Caco-2 (cell line): Measurements from ENCODE around the gene PDE11A. TPM values are rescaled to one million over a fixed set of nuclear protein-coding genes. Genes with fewer than 3 reads are reported as not detected.

Experiments
- BruUV-seq: library from RNA; stranded (reverse); fragments of 400-500 nt; replicated peaks from 2 replicates; lab custom pipeline; 2021; lab: Mats Ljungman, UMichigan
- CTCF ChIA-PET: fragments of 300-600 bp; sonication (Branson Sonifier 250); formaldehyde crosslinking; loops from one replicate; lab custom pipeline; 2022; ENCODE audit warnings: antibody characterized with exemption; lab: Charles Lee
- POLR2A ChIA-PET: fragments of 300-600 bp; sonication (Branson Sonifier 250); formaldehyde crosslinking; loops from one replicate; lab custom pipeline; 2022; ENCODE audit warnings: antibody characterized with exemption; lab: Charles Lee
- DNase-seq, 2 experiments: peaks; one replicate each; pipeline versions ENCODE4 v3.0.0 to v3.0.0-alpha.2; 2020 to 2022
- H3K27me3 ChIP-seq: replicated peaks from 2 replicates; pipeline ENCODE4 v1.6.0; 2011; ENCODE audit warnings: low read length; ENCODE audit not compliant: control insufficient read depth, insufficient read depth
- H3K36me3 ChIP-seq: 2 replicates; pipeline ENCODE4 v1.5.1; 2011; ENCODE audit warnings: low read length; ENCODE audit not compliant: control insufficient read depth, insufficient read depth
- H3K4me1 ChIP-seq: fragments of 250-450 bp; sonication (Bioruptor Pico); 2 replicates; pipeline ENCODE4 v1.5.1; 2020; ENCODE audit warnings: mild to moderate bottlenecking
- H3K4me3 ChIP-seq: 2 replicates; pipeline ENCODE4 v1.5.1; 2011; ENCODE audit warnings: low read depth, mild to moderate bottlenecking, control low read depth, low read length
- H3K9me3 ChIP-seq: fragments of 250-450 bp; sonication (Bioruptor Pico); 2 replicates; pipeline ENCODE4 v1.5.1; 2020; ENCODE audit warnings: mild to moderate bottlenecking, moderate library complexity
- H3K27ac Mint-ChIP-seq: one replicate; pipeline ENCODE4 v1.8.0; 2022; ENCODE audit warnings: mixed read lengths; ENCODE audit not compliant: unreplicated experiment
- H3K27me3 Mint-ChIP-seq: one replicate; pipeline ENCODE4 v1.8.0; 2022; ENCODE audit warnings: mixed read lengths; ENCODE audit not compliant: insufficient read depth, unreplicated experiment
- H3K36me3 Mint-ChIP-seq: one replicate; pipeline ENCODE4 v1.8.0; 2022; ENCODE audit warnings: mild to moderate bottlenecking, mixed read lengths; ENCODE audit not compliant: insufficient read depth, unreplicated experiment
- H3K4me1 Mint-ChIP-seq: one replicate; pipeline ENCODE4 v1.8.0; 2022; ENCODE audit warnings: low read depth, mixed read lengths; ENCODE audit not compliant: unreplicated experiment
- H3K4me3 Mint-ChIP-seq: one replicate; pipeline ENCODE4 v1.8.0; 2022; ENCODE audit warnings: mild to moderate bottlenecking, moderate library complexity, mixed read lengths; ENCODE audit not compliant: unreplicated experiment
- H3K9me3 Mint-ChIP-seq: one replicate; pipeline ENCODE4 v1.8.0; 2022; ENCODE audit warnings: mixed read lengths; ENCODE audit not compliant: unreplicated experiment
- intact Hi-C: fragments of 100-400 bp; cut with micrococcal nuclease; formaldehyde crosslinking; loops from one replicate; pipeline ENCODE4 v1.10.0; 2022; ENCODE audit not compliant: unreplicated experiment
- total RNA-seq: library from RNA; stranded (reverse); gene quantifications from 2 replicates; pipeline ENCODE4 v1.2.3, GENCODE V29; 2022
- TF ChIP-seq, protein P1 (sequence below), 2 experiments: fragments of 200-600 bp in 1 of 2; IDR thresholded peaks; 1 replicate in 1 of 2; 2 replicates in 1 of 2; pipeline versions ENCODE4 v1.5.1 to v1.8.0; 2011 to 2022; ENCODE audit warnings: antibody characterized with exemption in 1 of 2, control low read depth in 1 of 2, inconsistent platforms in 1 of 2, low read depth in 1 of 2, low read length in 1 of 2, mild to moderate bottlenecking in 1 of 2, moderate library complexity in 1 of 2; ENCODE audit not compliant: insufficient read depth in 1 of 2, severe bottlenecking in 1 of 2, unreplicated experiment in 1 of 2

Gene PDE11A
- total RNA-seq, 1 experiment from 2014 or later: 0.25 TPM

DNA sequence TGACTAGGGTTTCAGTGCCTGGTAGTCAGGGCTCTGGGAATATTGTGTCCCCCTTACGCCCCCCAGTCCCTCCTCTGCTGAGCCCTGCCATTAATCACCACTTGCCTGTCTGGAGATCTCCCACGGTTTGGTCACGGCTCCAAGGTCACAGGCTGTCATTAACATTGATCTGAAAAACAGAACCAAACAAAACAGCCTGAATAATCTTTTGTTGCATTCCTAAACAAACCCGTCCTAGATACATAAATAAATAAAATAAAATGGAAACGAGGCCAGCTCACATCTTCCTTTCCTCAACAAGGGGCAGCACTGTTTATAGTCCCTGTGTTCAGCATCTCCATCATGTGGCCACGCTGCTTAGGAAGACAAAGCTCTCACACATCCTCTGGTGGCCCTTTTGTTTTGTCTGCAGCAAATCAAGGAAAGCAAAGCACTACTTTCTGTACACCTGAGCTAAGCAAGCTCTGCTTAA, 397.2 kb downstream of the PDE11A start:
- Mint-ChIP-seq H3K4me1 (no peaks in the 10 kb centered on the region), H3K27ac (no peak overlapping the region), H3K4me3 (no peak overlapping the region), H3K27me3 (peaks cover 6% of the 10 kb centered on the region), H3K9me3 (no peaks in the 10 kb centered on the region), H3K36me3 (no peaks in the 10 kb centered on the region)
- no peaks in the 10 kb centered on the region for H3K36me3 ChIP-seq
- H3K27me3 ChIP-seq: peaks cover 1% of the 10 kb centered on the region; the same call in 1 of the 2 replicates
- no TSS peak for BruUV-seq
- no peak for DNase-seq
- H3K4me3 ChIP-seq: no peak overlapping the region
- ChIA-PET CTCF (no interaction called here), POLR2A (no interaction called here)
- H3K9me3 ChIP-seq: no peaks in the 10 kb centered on the region
- H3K4me1 ChIP-seq: no peaks in the 10 kb centered on the region
- intact Hi-C loops: no loop called here
- TF ChIP-seq, protein P1, sequence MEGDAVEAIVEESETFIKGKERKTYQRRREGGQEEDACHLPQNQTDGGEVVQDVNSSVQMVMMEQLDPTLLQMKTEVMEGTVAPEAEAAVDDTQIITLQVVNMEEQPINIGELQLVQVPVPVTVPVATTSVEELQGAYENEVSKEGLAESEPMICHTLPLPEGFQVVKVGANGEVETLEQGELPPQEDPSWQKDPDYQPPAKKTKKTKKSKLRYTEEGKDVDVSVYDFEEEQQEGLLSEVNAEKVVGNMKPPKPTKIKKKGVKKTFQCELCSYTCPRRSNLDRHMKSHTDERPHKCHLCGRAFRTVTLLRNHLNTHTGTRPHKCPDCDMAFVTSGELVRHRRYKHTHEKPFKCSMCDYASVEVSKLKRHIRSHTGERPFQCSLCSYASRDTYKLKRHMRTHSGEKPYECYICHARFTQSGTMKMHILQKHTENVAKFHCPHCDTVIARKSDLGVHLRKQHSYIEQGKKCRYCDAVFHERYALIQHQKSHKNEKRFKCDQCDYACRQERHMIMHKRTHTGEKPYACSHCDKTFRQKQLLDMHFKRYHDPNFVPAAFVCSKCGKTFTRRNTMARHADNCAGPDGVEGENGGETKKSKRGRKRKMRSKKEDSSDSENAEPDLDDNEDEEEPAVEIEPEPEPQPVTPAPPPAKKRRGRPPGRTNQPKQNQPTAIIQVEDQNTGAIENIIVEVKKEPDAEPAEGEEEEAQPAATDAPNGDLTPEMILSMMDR (IDR thresholded peaks at IDR 0.05; ENCODE audit: insufficient read depth in 1 of 2, low read depth in 1 of 2, low read length in 1 of 2, severe bottlenecking in 1 of 2, unreplicated experiment in 1 of 2): no peak

DNA sequence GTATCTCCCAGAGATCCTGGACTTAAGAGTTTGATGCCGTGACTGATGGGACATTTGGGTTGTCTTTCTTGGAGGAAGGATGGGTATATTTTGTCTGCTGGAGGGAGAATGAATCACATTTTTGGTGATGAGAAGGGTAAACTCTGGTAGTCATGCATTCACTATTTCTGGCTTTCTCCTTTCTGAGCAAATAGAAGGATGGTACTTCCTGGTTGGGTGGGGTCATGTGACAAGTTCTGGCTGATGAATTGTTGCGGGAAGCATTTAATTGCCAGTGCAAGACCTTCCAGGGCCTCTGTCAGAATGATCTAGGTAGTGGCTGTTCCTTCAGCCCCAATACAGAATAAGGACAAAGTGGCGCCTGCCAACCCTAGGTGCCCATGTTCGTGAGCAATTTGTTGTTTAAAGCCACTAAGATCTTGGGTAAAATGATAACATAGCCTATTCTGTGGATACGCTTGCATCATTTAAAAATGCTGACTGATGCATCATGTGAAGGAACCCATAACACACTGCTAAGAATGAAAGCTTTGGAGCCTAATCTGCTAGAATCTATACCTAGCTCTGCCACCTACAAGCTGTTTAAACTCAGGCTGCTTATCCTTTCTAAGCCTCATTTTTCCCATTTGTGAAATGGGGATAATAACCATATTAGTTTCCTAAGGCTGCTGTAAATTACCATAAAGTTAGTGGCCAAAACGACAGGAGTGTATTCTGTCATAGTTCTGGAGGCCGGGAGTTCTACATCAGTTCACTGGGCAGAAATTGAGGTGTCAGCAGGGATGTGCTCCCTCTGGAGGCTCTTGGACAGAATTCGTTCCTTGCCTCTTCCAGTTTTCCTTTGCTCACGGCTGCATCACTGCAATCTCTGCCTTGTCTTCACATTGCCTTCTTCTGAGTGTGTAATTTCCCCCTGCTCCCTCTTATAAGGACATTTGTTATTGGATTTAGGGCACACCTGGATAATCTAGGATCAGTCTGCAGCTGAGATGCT, 398.7 kb downstream of the PDE11A start:
- TF ChIP-seq, protein P1 (IDR thresholded peaks at IDR 0.05; ENCODE audit: insufficient read depth in 1 of 2, low read depth in 1 of 2, low read length in 1 of 2, severe bottlenecking in 1 of 2, unreplicated experiment in 1 of 2): peak; percentile 32 to 42
- ChIA-PET POLR2A (no interaction called here), CTCF (no interaction called here)
- intact Hi-C loops: no loop called here
- Mint-ChIP-seq H3K4me3 (no peak overlapping the region), H3K27me3 (peaks cover 6% of the 10 kb centered on the region), H3K9me3 (no peaks in the 10 kb centered on the region), H3K27ac (no peak overlapping the region), H3K4me1 (no peaks in the 10 kb centered on the region), H3K36me3 (no peaks in the 10 kb centered on the region)
- H3K9me3 ChIP-seq: no peaks in the 10 kb centered on the region
- peaks cover 1% of the 10 kb centered on the region; the same call in 1 of the 2 replicates for H3K27me3 ChIP-seq
- no TSS peak for BruUV-seq
- H3K36me3 ChIP-seq: no peaks in the 10 kb centered on the region
- H3K4me3 ChIP-seq: no peak overlapping the region
- DNase-seq: peak in 1 of 2 experiments; percentile 7
- H3K4me1 ChIP-seq: no peaks in the 10 kb centered on the region

DNA sequence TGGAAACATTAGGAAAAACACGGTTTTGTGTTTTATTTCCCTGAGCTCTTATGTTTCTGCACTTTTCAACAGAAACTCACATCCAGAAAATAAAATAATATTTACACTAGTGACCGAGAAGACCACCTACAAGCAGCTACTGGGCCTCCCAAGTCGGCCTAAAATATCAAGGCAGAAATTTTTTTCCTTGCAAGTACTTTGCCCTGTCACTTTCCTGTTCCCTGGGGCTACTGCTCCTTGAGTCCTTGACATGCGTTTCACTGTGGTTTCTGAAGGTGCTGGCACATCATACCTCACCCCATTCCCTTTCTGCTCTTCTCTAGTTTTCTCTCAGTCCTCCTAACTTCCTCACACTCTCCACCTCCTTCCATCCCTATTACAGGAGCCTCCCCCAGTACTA, 400.9 kb downstream of the PDE11A start:
- Mint-ChIP-seq H3K4me1 (no peaks in the 10 kb centered on the region), H3K27ac (no peak overlapping the region), H3K36me3 (no peaks in the 10 kb centered on the region), H3K27me3 (peaks cover 2% of the 10 kb centered on the region), H3K9me3 (no peaks in the 10 kb centered on the region), H3K4me3 (no peak overlapping the region)
- no TSS peak for BruUV-seq
- Histone ChIP-seq H3K27me3 (no peaks in the 10 kb centered on the region; the same call in 1 of the 2 replicates), H3K4me1 (no peaks in the 10 kb centered on the region), H3K9me3 (no peaks in the 10 kb centered on the region), H3K36me3 (no peaks in the 10 kb centered on the region), H3K4me3 (no peak overlapping the region)
- ChIA-PET CTCF (no interaction called here), POLR2A (no interaction called here)
- intact Hi-C loops: no loop called here
- TF ChIP-seq, protein P1 (IDR thresholded peaks at IDR 0.05; ENCODE audit: insufficient read depth in 1 of 2, low read depth in 1 of 2, low read length in 1 of 2, severe bottlenecking in 1 of 2, unreplicated experiment in 1 of 2): no peak
- no peak for DNase-seq
